ENCODE measurements around the gene EEFSEC.

Gene EEFSEC

DNA sequence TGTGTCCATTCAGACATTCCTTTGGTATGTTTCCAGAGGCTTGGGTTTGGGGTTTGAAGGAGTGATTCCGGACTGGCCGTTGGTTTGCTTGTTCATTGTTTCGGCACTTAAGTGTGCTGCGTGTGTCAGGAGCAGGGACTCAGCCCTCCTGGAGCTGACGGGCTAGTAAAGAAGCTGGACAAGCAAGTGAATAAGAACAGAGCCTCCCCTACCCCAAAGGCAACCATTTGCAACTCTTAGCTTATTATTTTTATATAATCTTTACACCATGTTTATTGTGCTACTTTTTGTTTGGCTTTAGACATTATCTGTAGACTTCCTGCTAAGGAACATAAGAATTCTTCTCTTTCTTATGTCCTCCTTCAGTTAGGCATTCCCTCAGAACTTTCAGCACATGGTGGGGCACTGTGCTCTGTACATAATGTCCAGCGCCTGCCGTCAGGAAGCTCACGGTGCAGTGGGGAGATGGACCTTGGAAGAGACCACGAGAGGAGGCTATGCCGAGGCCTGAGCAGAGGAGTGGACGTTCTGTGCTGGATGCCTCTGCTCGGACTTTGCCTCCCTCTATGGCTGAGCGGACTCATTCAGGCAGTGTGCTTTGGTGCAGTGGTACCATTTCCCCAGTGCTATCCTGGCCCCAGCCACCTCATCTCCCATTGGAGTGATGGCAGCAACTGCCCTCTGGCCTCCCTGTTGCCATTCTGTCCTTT is 65.4 kb downstream of the EEFSEC start:
- no peak for DNase-seq

GRCh38 chr3:128221328-128221727 is 68.0 kb downstream of the EEFSEC start:
- no peak for DNase-seq

GRCh38 chr3:128222796-128223385 is 69.6 kb downstream of the EEFSEC start:
- peak; percentile 55 to 56 for DNase-seq

GRCh38 chr3:128226186-128226725 is 73.0 kb downstream of the EEFSEC start:
- DNase-seq = no peak

DNA sequence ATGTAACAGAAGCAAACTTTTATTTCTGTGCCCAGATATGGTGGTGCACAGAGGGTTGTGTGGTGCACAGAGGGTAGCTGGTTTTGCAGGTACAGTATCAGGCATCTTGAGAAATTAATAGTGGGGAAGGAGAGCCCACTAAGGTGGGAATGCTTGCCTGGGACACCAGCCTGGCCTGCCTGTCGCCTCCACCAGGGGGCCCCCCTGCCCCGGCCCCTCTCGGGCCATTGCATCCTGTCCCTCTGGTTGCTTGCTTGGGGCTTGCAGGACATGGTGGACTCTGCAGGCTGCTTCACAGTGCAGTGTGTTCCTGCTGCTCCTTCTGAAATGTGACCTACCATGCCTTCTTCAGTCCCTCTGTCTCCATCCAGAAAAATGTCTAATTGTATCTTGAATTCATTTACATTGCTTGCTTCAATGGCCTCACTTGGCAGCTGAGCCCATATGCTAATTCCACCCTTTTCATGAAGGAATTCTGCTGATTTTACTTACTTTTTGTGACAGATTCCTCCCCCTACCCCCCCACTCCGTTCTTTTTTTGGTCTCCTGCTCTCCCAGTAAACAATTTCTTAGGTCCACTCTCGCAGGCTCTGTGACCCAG is 73.6 kb downstream of the EEFSEC start:
- DNase-seq = peak; percentile 13 to 18

DNA sequence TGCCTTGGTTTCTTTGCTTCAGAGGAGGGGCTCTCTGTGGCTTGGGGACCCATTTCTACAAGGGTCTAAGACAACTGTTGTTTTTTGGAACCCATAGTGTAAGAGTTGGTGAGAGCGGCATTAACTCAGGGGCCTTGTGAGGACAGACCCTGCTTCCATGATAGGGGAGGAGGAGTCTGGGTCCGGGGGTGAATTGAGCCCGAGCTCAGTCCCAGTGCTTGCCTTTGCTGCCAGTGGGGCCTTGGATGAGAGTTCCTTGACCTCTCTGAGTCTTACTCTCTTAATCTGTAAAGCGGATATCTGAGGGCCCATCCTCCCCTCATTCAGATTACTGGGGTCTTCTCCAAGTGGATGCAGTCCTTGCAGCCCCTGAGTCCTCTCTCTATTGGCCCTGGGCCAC is 74.2 kb downstream of the EEFSEC start:
- DNase-seq = no peak

DNA sequence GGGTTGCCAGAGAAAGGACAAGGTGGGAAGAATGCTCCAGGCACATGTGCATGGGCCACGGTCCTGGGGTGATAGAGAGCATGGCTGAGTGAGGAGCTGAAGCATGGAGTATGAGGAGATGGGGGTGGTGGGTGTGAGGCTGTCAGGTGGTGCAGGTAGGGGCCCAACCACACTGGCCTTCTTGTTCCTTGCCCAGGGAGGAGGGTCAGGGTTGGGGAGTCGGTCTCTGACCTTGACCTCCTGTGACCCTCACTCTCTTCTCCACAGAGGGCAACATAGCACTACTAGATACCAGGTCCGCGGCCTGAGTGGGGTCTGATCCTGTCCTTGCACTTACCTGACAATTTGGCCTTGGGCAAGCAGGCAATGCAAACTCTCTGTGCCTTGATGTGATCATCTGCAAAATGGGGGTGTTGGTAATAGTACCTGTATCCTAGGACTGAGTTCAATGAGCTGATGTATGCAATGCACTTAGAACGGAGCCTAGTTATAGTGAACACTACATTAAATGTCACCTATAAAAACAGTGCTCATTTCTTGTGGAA is 75.2 kb downstream of the EEFSEC start:
- DNase-seq = no peak

DNA sequence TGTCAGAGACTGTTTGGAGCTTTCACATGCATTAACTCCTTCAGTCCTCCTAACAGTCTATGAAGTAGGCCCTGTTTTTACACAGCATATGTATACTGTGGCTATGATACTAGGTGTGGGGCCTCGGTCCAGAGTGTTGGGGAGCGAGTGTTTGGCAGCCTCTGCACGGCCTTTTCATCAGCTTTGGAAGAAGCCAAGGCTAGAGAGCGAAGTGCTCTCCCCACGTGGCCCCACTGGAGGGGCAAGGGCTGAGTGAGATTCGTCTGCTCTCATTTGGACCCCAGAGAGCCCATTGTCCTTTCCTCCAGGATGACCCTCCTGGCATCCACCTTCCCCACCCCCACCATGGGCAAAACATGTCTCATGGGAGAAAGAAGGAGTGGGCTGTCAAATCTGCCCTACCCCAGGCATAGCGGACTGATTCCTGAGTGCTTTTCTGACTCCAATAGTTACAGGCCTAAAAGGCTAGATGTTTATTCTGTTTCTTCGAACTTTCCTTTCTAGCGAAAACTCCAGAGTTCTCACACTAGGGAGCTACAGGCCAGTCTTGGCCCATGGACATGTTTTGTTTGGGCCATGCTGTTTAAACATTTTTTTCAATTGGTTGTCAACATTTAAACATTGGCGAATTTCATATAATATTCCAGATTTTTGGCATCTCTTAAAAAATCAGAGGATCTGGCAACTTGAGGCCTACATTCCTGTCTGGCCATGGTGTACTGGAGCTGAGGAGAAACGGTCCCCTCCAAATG is 76.0 kb downstream of the EEFSEC start:
- DNase-seq = no peak

DNA sequence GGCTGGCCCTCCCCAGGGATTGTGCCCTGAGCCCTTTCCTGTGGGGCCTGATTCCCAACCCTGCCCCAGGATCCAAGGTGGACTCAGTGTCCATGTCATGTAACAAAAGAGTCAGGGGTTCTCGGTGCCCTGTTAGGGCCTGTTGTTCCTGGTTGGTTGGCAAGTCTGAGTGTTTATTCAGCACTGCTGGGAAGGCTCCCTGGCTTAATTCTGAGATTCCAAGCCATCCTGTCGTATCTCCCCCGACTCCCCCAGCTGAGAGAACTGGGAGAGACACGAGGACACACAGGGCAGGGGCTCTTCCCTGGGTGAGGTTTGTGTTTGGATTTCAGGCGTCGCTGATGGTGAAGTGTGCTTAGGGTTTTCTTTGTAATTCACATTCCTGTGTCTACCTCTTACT is 78.3 kb downstream of the EEFSEC start:
- DNase-seq = no peak

DNA sequence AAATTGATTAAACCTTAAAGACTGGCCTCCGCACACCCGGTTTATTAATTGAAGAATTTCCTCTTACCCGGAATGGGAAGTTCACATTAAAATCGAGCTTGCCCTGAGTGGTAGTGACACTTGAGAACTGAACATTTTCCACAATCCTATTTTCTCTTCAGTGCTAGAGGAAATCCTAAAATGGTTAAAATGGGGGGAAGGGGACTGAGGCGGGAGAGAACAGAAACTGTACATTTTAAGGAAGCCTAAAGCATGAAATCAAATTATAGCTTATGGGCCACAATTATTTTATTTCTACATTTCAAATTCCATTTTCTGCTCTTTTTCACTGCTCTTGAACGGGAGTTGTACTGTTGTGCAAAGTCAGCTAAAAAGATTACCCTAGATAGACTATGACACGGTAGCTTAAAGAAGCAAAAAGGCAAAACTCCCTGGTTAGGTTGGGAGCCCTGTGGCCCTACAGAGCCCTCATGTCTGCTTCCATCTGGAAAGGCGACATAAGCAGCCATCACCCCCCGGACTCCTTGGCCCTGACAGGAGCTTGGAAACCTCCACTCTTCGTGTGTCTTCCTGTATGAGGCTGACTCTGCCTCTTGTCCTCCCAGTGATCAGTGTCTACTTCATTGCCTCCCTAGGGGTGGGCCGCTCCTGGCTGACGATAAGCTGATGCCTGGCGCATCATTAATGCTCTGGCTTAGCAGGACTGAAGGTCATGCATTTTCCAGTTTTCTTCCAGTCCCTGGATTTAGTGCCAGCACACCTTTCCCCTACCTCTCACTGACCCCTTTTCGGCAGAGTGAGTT is 79.3 kb downstream of the EEFSEC start:
- no peak for DNase-seq

DNA sequence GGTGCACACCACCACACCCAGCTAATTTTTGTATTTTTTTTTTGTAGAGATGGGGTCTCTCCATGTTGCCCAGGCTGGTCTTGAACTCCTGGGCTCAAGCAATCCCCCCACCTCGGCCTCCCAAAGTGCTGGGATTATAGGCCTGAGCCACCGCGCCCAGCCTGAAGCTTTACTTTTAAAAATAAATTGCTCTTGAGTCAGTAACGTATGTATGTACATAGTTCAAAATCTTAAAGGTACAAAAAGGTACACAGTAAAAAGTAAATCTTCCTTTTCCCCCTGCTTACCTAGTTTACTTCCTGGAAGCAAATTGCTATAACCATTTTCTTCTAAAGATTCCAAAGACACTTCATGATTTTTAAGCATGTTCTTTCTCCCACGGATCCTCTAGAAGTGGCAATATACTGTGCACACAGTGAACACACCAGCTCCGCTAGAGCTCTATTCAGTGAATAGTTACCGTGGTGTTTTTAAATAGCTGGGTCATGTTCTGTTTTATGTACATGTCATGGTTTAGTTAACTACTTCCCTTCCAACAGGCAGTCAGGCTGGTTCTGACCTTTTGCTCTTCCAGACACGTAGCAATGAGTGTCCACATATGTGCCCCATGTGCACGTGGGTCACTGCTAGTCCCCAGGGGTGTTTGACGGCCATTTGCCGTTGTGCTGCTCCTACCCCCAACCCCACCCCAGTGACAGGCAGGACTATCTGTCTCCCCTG is 82.1 kb downstream of the EEFSEC start:
- no peak for DNase-seq

GRCh38 chr3:128236657-128237056 is 83.4 kb downstream of the EEFSEC start:
- no peak for DNase-seq

DNA sequence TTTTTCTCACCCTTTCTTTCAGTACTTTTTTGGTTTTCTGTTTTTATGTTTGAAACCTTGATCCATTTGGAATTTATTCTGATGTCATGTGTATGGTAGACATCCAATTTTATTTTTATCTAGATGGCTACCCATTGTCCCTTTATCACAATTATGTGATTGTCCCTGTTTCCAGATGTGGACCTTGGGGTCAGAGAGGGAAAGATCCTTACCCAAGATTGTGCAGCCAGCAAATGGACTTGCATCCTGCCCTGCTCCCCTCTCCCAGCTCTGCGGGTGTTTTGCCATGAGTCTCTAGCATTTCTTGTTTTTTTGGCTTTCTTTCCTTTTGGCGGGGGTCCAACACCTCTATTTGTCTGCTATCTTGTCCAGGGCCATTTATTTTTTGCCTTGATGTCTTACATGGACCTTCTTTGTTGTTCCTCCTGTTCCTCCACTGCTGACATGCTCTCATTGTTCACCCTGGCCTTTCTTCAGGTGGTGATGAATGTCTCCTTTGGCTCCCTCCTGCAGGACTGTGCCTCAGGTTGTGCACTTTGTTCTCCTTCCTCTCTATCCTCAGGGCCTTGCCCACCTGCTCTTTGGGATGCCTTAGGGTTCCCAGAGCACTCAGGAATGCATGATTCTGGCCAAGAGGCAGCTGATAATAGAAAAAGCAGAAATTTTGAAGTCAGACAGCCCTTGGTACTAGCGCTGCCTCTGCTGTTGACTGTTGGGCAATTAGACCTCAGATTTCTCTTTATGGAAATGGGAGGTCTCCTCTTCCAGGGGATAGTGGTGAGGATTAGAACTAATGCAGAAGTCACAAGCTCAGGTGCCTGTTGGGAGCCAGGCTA is 84.3 kb downstream of the EEFSEC start:
- DNase-seq = no peak

DNA sequence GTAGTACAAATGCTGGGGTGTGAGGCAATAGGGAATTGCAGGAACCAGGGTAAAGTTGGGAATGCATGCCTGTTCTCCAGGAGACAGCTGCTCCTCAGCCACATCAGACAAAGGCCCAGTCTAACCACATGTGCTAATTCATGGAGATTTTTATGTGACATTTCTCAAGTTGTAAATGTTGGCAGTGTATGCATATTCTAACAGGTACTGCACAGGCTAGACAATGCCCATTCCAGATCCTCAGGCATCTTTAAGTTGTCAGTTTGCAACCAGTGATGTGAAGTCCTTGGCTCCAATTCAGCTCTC is 84.9 kb downstream of the EEFSEC start:
- DNase-seq = no peak

DNA sequence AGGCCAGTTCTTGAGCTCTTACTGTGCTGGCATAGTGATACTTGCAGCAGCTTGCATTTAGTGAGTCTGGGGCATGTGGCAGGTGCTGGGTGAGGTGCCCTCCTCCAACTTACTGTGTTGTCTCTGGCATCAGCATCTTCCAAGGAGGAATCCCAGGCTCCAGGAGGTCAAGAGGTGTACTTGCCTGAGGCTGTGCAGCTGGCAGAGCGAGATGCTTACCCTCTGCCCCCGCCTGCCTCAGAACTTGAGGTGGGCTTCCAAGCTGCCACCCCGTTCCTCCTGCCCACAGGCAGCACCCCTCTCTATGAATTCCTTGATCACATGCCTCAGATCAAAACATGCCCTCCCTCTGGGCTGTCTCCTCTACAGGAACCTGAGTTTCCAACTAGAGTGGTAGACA is 86.0 kb downstream of the EEFSEC start:
- DNase-seq = no peak

GRCh38 chr3:128240232-128240631 is 87.0 kb downstream of the EEFSEC start:
- DNase-seq = no peak

DNA sequence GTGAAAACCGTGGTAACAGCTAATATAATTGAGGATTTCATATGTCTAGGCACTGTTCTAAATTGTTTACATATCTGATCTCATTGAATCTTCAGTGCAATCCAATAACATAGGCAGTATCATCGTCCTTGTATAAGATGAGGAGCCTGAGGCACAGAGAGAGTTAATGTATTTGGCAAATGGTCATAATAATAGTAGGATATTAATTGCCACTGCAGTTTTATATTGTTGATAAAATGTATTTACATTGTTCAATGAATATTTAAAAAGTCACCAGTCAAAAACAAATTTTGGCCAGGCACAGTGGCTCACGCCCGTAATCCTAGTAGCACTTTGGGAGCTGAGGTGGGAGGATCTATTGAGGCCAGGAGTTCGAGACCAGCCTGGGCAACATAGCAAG is 88.5 kb downstream of the EEFSEC start:
- no peak for DNase-seq

- no peak for DNase-seq
These were observed 89.7 kb downstream of the EEFSEC start for GRCh38 chr3:128242818-128243601.

DNA sequence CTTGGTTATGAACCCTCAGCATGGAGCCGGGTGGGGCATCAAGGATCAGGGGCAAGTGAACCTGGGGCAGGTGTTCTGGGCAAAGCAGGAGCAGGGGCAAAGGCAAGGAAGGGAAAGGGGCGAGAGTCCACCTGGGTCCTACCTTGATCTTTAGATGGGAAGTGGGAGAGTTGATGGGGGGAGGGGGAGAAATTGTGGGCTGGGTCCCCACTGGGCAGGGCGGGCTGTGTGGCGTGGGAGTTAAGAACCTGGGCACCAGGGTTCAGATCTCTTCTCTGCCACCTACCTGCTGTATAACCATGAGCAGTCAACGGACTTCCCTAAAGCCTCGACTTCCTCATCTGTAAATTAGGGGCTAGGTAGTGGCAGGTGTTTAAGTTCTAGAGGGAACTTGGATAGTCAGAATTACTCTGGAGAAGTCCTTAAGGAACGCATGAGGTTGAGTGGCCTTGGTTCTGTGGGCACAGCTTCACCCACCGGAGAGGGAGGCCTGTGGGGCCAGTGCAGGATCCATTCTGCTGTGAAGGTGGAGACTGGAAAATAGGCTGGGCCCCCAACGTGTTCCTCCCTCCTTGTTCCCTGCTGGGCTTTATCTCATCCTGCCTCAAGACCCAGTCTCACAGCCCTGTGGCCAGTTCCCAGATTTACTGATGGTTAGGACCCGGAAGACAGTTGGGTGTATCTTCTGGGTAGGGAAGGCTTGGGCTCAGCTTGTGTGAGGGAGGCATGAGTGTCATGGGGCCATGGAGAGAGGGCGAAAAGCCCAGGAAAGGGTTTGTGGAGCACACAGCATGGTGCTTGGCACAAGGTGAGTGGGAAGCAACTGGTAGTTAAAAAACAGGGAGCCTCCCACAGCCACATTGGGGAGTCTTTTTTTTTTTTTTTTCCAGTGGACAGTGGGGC is 90.6 kb downstream of the EEFSEC start:
- no peak for DNase-seq
